Osteoblast (primary cell): Measurements from ENCODE around the gene THOC2. TPM values are rescaled to one million over a fixed set of nuclear protein-coding genes. Genes with fewer than 3 reads are reported as not detected.
A peak's percentile ranks its signal among the peaks of the same experiment; 100 is the strongest.

Experiments
- DNase-seq: peaks from one replicate; pipeline ENCODE4 v3.0.0; 2011; ENCODE audit warnings: low spot score, mixed read lengths; ENCODE audit not compliant: insufficient read length; ENCODE audit errors: missing footprints
- H2AFZ ChIP-seq: 2 replicates; pipeline ENCODE4 v1.6.0; 2011; ENCODE audit warnings: mild to moderate bottlenecking, low read length
- H3K27ac ChIP-seq: 2 replicates; pipeline ENCODE4 v1.5.1; 2011; ENCODE audit warnings: mild to moderate bottlenecking, low read depth, low read length, moderate library complexity
- H3K27me3 ChIP-seq: 2 replicates; pipeline ENCODE4 v1.6.0; 2012; ENCODE audit warnings: mild to moderate bottlenecking, control low read depth, inconsistent platforms, low read length, moderate library complexity; ENCODE audit not compliant: insufficient read depth
- H3K36me3 ChIP-seq: 2 replicates; pipeline ENCODE4 v1.5.1; 2011; ENCODE audit warnings: mild to moderate bottlenecking, low read length, control low read depth, moderate library complexity; ENCODE audit not compliant: insufficient read depth
- H3K4me1 ChIP-seq: 2 replicates; pipeline ENCODE4 v1.5.1; 2011; ENCODE audit warnings: mild to moderate bottlenecking, low read length, control low read depth, moderate library complexity; ENCODE audit not compliant: insufficient read depth
- H3K4me2 ChIP-seq: 2 replicates; pipeline ENCODE4 v1.6.0; 2011; ENCODE audit warnings: mild to moderate bottlenecking, low read length; ENCODE audit not compliant: insufficient read depth
- H3K4me3 ChIP-seq: fragments of 200-600 bp; sonication (generic); 3 replicates; pipeline ENCODE4 v1.5.1; 2012; ENCODE audit warnings: mild to moderate bottlenecking, low read length, inconsistent platforms; ENCODE audit not compliant: insufficient read depth
- H3K79me2 ChIP-seq: 2 replicates; pipeline ENCODE4 v1.6.0; 2012; ENCODE audit warnings: mild to moderate bottlenecking, low read length, control low read depth, inconsistent platforms; ENCODE audit not compliant: insufficient read depth
- H3K9me3 ChIP-seq: 2 replicates; pipeline ENCODE4 v1.5.1; 2011; ENCODE audit warnings: low read depth, low read length, control low read depth
- H4K20me1 ChIP-seq: 2 replicates; pipeline ENCODE4 v1.6.0; 2012; ENCODE audit warnings: mild to moderate bottlenecking, low read length, control low read depth; ENCODE audit not compliant: insufficient read depth
- CTCF ChIP-seq: IDR thresholded peaks from 2 replicates; pipeline ENCODE4 v1.5.1; 2011; ENCODE audit warnings: mild to moderate bottlenecking, low read depth, low read length, moderate library complexity; ENCODE audit errors: extremely low read depth
- total RNA-seq: library from RNA; depleted of rRNA; stranded (reverse); fragments of >200 nt; gene quantifications from 2 replicates; pipeline ENCODE4 v1.2.3, GENCODE V29; 2012

The THOC2 gene
- total RNA-seq, 1 donor: 71.7 TPM

GRCh38 chrX:123756320-123756719, 23.5 kb upstream of the THOC2 start:
- Histone ChIP-seq H3K4me1 (peaks cover 10% of the 10 kb centered on the region), H4K20me1 (no peaks in the 10 kb centered on the region), H3K4me3 (no peak overlapping the region), H3K79me2 (no peaks in the 10 kb centered on the region), H2AFZ (no peak overlapping the region), H3K27ac (no peak overlapping the region), H3K4me2 (no peak overlapping the region), H3K27me3 (no peaks in the 10 kb centered on the region), H3K9me3 (no peaks in the 10 kb centered on the region), H3K36me3 (no peaks in the 10 kb centered on the region)
- TF ChIP-seq CTCF: no peak
- peak; percentile 56 for DNase-seq

- Histone ChIP-seq H2AFZ (no peak overlapping the region), H3K27me3 (no peaks in the 10 kb centered on the region), H3K27ac (no peak overlapping the region), H3K79me2 (no peaks in the 10 kb centered on the region), H3K9me3 (no peaks in the 10 kb centered on the region), H3K36me3 (no peaks in the 10 kb centered on the region), H3K4me3 (no peak overlapping the region), H4K20me1 (no peaks in the 10 kb centered on the region), H3K4me1 (peaks cover 10% of the 10 kb centered on the region), H3K4me2 (no peak overlapping the region)
- no peak for DNase-seq
- no peak for TF ChIP-seq CTCF
Measured at GRCh38 chrX:123755107-123755506, 22.3 kb upstream of the THOC2 start.

GRCh38 chrX:123753656-123754350, 21.0 kb upstream of the THOC2 start:
- no peak for DNase-seq
- TF ChIP-seq CTCF: no peak
- no peak overlapping the region for H3K27ac ChIP-seq
- H3K4me3 ChIP-seq: no peak overlapping the region
- H3K4me2 ChIP-seq: no peak overlapping the region
- no peaks in the 10 kb centered on the region for H4K20me1 ChIP-seq
- peaks cover 10% of the 10 kb centered on the region for H3K4me1 ChIP-seq
- H3K79me2 ChIP-seq: no peaks in the 10 kb centered on the region
- no peaks in the 10 kb centered on the region for H3K36me3 ChIP-seq
- no peak overlapping the region for H2AFZ ChIP-seq
- H3K9me3 ChIP-seq: no peaks in the 10 kb centered on the region
- H3K27me3 ChIP-seq: no peaks in the 10 kb centered on the region

DNA sequence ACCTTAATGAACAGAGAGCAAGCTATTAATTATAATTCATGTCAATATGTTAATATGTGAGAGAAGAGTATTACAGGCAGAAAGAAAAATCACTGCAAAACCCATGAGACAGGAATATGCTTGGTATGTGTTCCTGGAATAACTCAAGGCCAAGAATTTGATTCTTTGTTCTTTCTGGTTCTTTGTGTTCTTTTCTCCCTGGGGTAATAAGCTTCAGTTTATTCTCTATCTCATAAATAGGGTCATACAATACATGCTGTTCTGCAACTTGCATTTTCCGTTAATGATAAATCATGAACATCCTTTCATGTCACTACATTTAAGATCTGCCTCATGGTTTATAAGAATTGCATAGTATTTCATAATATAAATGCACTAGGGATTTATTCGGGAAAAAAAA, 16.8 kb upstream of the THOC2 start:
- Histone ChIP-seq H3K36me3 (no peaks in the 10 kb centered on the region), H3K4me2 (no peak overlapping the region), H3K4me3 (no peak overlapping the region), H2AFZ (no peak overlapping the region), H3K27me3 (no peaks in the 10 kb centered on the region), H3K79me2 (no peaks in the 10 kb centered on the region), H3K9me3 (no peaks in the 10 kb centered on the region), H4K20me1 (no peaks in the 10 kb centered on the region), H3K4me1 (no peaks in the 10 kb centered on the region), H3K27ac (no peak overlapping the region)
- DNase-seq: no peak
- no peak for TF ChIP-seq CTCF
